Measurements from ENCODE around the gene METTL8.
"Not testable (repeated sequence)": the region's sequence is repeated elsewhere in the genome, so short reads cannot be mapped to it uniquely, and the experiment has no call there.

- TF ChIP-seq POLR2A, TAF1, POLR2AphosphoS5 (IDR thresholded peaks at IDR 0.05; ENCODE audit: low read depth, low read length): not testable (repeated sequence)
These were observed 122.2 kb downstream of the METTL8 start for GRCh38 chr2:171311589-171311988.

Measured in GM12891 (cell line).